SK-N-SH (cell line): ENCODE data around the gene MRPL41. TPM values are rescaled to one million over a fixed set of nuclear protein-coding genes. Genes with fewer than 3 reads are reported as not detected.
A peak's percentile ranks its signal among the peaks of the same experiment; 100 is the strongest.
"Not testable (repeated sequence)": the region's sequence is repeated elsewhere in the genome, so short reads cannot be mapped to it uniquely, and the experiment has no call there.

ENCODE experiments used
- CTCF ChIA-PET: fragments of 300-600, 350-600 bp; formaldehyde crosslinking; extraction: SDS; loops from one replicate; lab custom pipeline; 2021; lab: Yijun Ruan, JAX
- POLR2A ChIA-PET: fragments of 350-600 bp; sonication (Branson Sonifier 250); formaldehyde crosslinking; extraction: SDS; loops from one replicate; lab custom pipeline; 2020; ENCODE audit warnings: antibody characterized with exemption, inconsistent platforms; lab: Yijun Ruan, JAX
- DNase-seq: peaks from one replicate; pipeline ENCODE4 v3.0.0; 2012
- H2AFZ ChIP-seq: fragments of 200-600 bp; sonication (generic); 2 replicates; pipeline ENCODE4 v1.8.1; 2016; ENCODE audit warnings: antibody characterized with exemption, mild to moderate bottlenecking, low read depth
- H3F3A ChIP-seq: fragments of 200-600 bp; sonication (generic); replicated peaks from 2 replicates; pipeline ENCODE3; 2016; ENCODE audit warnings: antibody characterized with exemption, mild to moderate bottlenecking; ENCODE audit not compliant: insufficient read depth
- H3K27ac ChIP-seq, 2 experiments: fragments of 200-500 bp in 1 of 2; fragments of 200-600 bp in 1 of 2; sonication (Bioruptor generic) in 1 of 2; sonication (generic), shearing (Covaris generic) in 1 of 2; 2 replicates each; pipeline versions ENCODE4 v1.5.1 to v1.6.1; 2014 to 2016; ENCODE audit warnings: low read depth in 2 of 2, inconsistent platforms in 1 of 2, low read length in 1 of 2, mild to moderate bottlenecking in 1 of 2, mixed read lengths in 1 of 2
- H3K27me3 ChIP-seq: fragments of 200-600 bp; sonication (generic), shearing (Covaris generic); 2 replicates; pipeline ENCODE4 v1.6.1; 2016; ENCODE audit warnings: mixed run types; ENCODE audit not compliant: insufficient read depth
- H3K36me3 ChIP-seq, 2 experiments: fragments of 200-500 bp in 1 of 2; fragments of 200-600 bp in 1 of 2; sonication (Bioruptor generic) in 1 of 2; sonication (generic) in 1 of 2; replicated peaks in 1 of 2; 2 replicates each; pipeline versions ENCODE3 to v1.5.1; 2014 to 2016; ENCODE audit warnings: low read length in 1 of 2, mild to moderate bottlenecking in 1 of 2; ENCODE audit not compliant: insufficient read depth in 2 of 2, control insufficient read depth in 1 of 2
- H3K4me1 ChIP-seq, 2 experiments: fragments of 200-500 bp in 1 of 2; fragments of 200-600 bp in 1 of 2; sonication (Bioruptor generic) in 1 of 2; sonication (generic), shearing (Covaris generic) in 1 of 2; 2 replicates each; pipeline versions ENCODE4 v1.5.1 to v1.6.1; 2014 to 2016; ENCODE audit warnings: low read depth in 1 of 2, low read length in 1 of 2, mixed run types in 1 of 2; ENCODE audit not compliant: insufficient read depth in 2 of 2, control insufficient read depth in 1 of 2
- H3K4me2 ChIP-seq: fragments of 200-600 bp; sonication (generic), shearing (Covaris generic); 2 replicates; pipeline ENCODE4 v1.6.1; 2017; ENCODE audit warnings: mixed run types
- H3K4me3 ChIP-seq, 2 experiments: fragments of 200-500 bp in 1 of 2; fragments of 200-600 bp in 1 of 2; sonication (Bioruptor generic) in 1 of 2; sonication (generic), shearing (Covaris generic) in 1 of 2; 2 replicates each; pipeline versions ENCODE4 v1.5.1 to v1.8.1; 2014 to 2016; ENCODE audit warnings: low read depth in 2 of 2, inconsistent platforms in 1 of 2, low read length in 1 of 2, mild to moderate bottlenecking in 1 of 2, mixed read lengths in 1 of 2, moderate library complexity in 1 of 2
- H3K79me2 ChIP-seq: fragments of 200-600 bp; sonication (generic); 2 replicates; pipeline ENCODE4 v1.8.1; 2017; ENCODE audit warnings: mild to moderate bottlenecking; ENCODE audit not compliant: insufficient read depth
- H3K9ac ChIP-seq: fragments of 200-600 bp; sonication (generic); 2 replicates; pipeline ENCODE4 v1.6.1; 2017; ENCODE audit warnings: mixed run types
- H3K9me2 ChIP-seq: fragments of 200-600 bp; sonication (generic); 2 replicates; pipeline ENCODE4 v1.6.1; 2017; ENCODE audit warnings: mixed run types
- H3K9me3 ChIP-seq: fragments of 200-600 bp; sonication (generic); 2 replicates; pipeline ENCODE4 v1.6.1; 2017; ENCODE audit warnings: mixed run types, mild to moderate bottlenecking, moderate library complexity
- H4K20me1 ChIP-seq: fragments of 200-600 bp; sonication (generic); 2 replicates; pipeline ENCODE4 v1.6.1; 2017; ENCODE audit warnings: mild to moderate bottlenecking, mixed run types; ENCODE audit not compliant: insufficient read depth
- EP300 ChIP-seq, 2 experiments: IDR thresholded peaks; 2 replicates each; pipeline versions ENCODE4 v1.4.0 to v1.6.1; 2012; ENCODE audit warnings: borderline replicate concordance in 1 of 2, low read depth in 1 of 2, low read length in 1 of 2
- EZH2phosphoT487 ChIP-seq: fragments of 200-600 bp; sonication (generic); IDR thresholded peaks from 2 replicates; pipeline ENCODE4 v1.6.1; 2017; ENCODE audit warnings: low read depth, mixed run types, mild to moderate bottlenecking, antibody characterized with exemption, moderate library complexity, borderline replicate concordance
- FOXM1 ChIP-seq: IDR thresholded peaks from 2 replicates; pipeline ENCODE4 v1.4.0; 2012; ENCODE audit warnings: low read depth, mild to moderate bottlenecking
- GABPA ChIP-seq: IDR thresholded peaks from 2 replicates; pipeline ENCODE4 v1.4.0; 2012; ENCODE audit warnings: low read depth, mild to moderate bottlenecking
- JUND ChIP-seq: IDR thresholded peaks from 2 replicates; pipeline ENCODE4 v1.4.0; 2012
- MAX ChIP-seq: IDR thresholded peaks from 2 replicates; pipeline ENCODE4 v1.4.0; 2012; ENCODE audit warnings: low read depth
- MEF2A ChIP-seq: IDR thresholded peaks from 2 replicates; pipeline ENCODE4 v1.4.0; 2012; ENCODE audit warnings: low read depth, borderline replicate concordance
- MXI1 ChIP-seq: IDR thresholded peaks from 2 replicates; pipeline ENCODE4 v1.6.1; 2012; ENCODE audit warnings: mild to moderate bottlenecking, low read depth, low read length, improper control_type of control experiment
- NFIC ChIP-seq: IDR thresholded peaks from 2 replicates; pipeline ENCODE4 v1.4.0; 2012; ENCODE audit warnings: borderline replicate concordance
- POLR2AphosphoS5 ChIP-seq: IDR thresholded peaks from 2 replicates; pipeline ENCODE4 v1.6.1; 2012; ENCODE audit warnings: low read depth, low read length
- REST ChIP-seq: IDR thresholded peaks from 2 replicates; pipeline ENCODE4 v1.6.1; 2012; ENCODE audit warnings: mild to moderate bottlenecking, low read depth, low read length, moderate library complexity
- TAF1 ChIP-seq: IDR thresholded peaks from 2 replicates; pipeline ENCODE4 v1.6.1; 2012; ENCODE audit warnings: low read depth, mild to moderate bottlenecking, low read length, moderate library complexity, borderline replicate concordance
- TEAD4 ChIP-seq: IDR thresholded peaks from 2 replicates; pipeline ENCODE4 v1.4.0; 2012; ENCODE audit warnings: mild to moderate bottlenecking, borderline replicate concordance; ENCODE audit not compliant: insufficient read depth
- YY1 ChIP-seq: IDR thresholded peaks from 2 replicates; pipeline ENCODE4 v1.4.0; 2012; ENCODE audit warnings: low read depth, mild to moderate bottlenecking
- WGBS: methylation state at CpG from one replicate; pipeline ENCODE4 v1.1.6; 2017; ENCODE audit warnings: low lambda C conversion rate; 5-methylcytosine and 5-hydroxymethylcytosine counted together
- polyA plus RNA-seq, 3 experiments: library from polyadenylated mRNA; depleted of rRNA; stranded (reverse); fragments of >200 nt; gene quantifications; 2 replicates each; pipeline ENCODE4 v1.2.3, GENCODE V29; 2012

Gene MRPL41
- polyA plus RNA-seq, 1 of the 3 experiments (the other 2 are of a cell fraction) = 58.9 TPM

GRCh38 chr9:137531099-137531765 lies 20.4 kb upstream of the MRPL41 start:
- CTCF ChIA-PET = interaction anchor here (0.7 to 1.7 kb wide), 7 partner anchors 10 to 244 kb away, joined by 3 to 8 read pairs (median 3); partner anchors contain the start of genes EXD3, NOXA1 and NRARP
- Histone ChIP-seq H3K4me3 (no peak overlapping the region), H3K4me1 (peaks cover 0 to 7% of the 10 kb centered on the region in 2 experiments; a peak in 1 of 4 replicates), H3K9me2 (no peaks in the 10 kb centered on the region), H3K27me3 (no peaks in the 10 kb centered on the region), H3K9ac (no peak overlapping the region), H3K4me2 (no peak overlapping the region), H3K79me2 (no peaks in the 10 kb centered on the region), H3F3A (no peaks in the 10 kb centered on the region), H3K36me3 (no peaks in the 10 kb centered on the region), H3K27ac (no peak overlapping the region), H3K9me3 (no peaks in the 10 kb centered on the region), H2AFZ (no peak overlapping the region), H4K20me1 (no peaks in the 10 kb centered on the region)
- POLR2A ChIA-PET = no interaction called here
- TF ChIP-seq MAX (no peak), MXI1 (no peak), MEF2A (no peak), FOXM1 (no peak)
- 90% methylated on average over 17 of the region's 17 CpGs for WGBS
- no peak for DNase-seq

GRCh38 chr9:137532891-137533468 lies 18.7 kb upstream of the MRPL41 start:
- H3F3A ChIP-seq, H3K4me2 ChIP-seq, H3K4me1 ChIP-seq, H3K79me2 ChIP-seq, H3K27ac ChIP-seq, POLR2A ChIA-PET, H3K4me3 ChIP-seq, CTCF ChIA-PET, H3K27me3 ChIP-seq, H2AFZ ChIP-seq, H3K36me3 ChIP-seq, H3K9ac ChIP-seq, H3K9me3 ChIP-seq, DNase-seq, H3K9me2 ChIP-seq, H4K20me1 ChIP-seq: not testable (repeated sequence)
- WGBS = 80% methylated on average over 1 of the region's 10 CpGs

- no peak overlapping the region for H3K9ac ChIP-seq
- 51% methylated on average over 19 of the region's 19 CpGs for WGBS
- H4K20me1 ChIP-seq = no peaks in the 10 kb centered on the region
- no peaks in the 10 kb centered on the region for H3K9me2 ChIP-seq
- no peak overlapping the region for H3K27ac ChIP-seq
- H3K27me3 ChIP-seq = no peaks in the 10 kb centered on the region
- H3K4me3 ChIP-seq = no peak overlapping the region
- H3K4me1 ChIP-seq = peaks cover 0 to 7% of the 10 kb centered on the region in 2 experiments; a peak in 1 of 4 replicates
- no peaks in the 10 kb centered on the region for H3K36me3 ChIP-seq
- no peaks in the 10 kb centered on the region for H3K9me3 ChIP-seq
- H3F3A ChIP-seq = no peaks in the 10 kb centered on the region
- peak; percentile 75 for DNase-seq
- peak overlapping the region; percentile 0; the same call in 1 of the 2 replicates for H3K4me2 ChIP-seq
- H3K79me2 ChIP-seq = no peaks in the 10 kb centered on the region
- CTCF ChIA-PET = interaction anchor here (0.5 to 2.3 kb wide), 16 partner anchors 11 to 1046 kb away, joined by 3 to 13 read pairs (median 4); partner anchors contain the start of genes EXD3, MRPL41 and NOXA1
- peak overlapping the region; percentile 94 for H2AFZ ChIP-seq
- POLR2A ChIA-PET = interaction anchor here (0.6 kb wide), 1 partner anchor 16 kb away, joined by 3 read pairs; the partner anchor contains the start of gene PNPLA7
- TF ChIP-seq TAF1 = no peak
- TF ChIP-seq FOXM1 = no peak
- no peak for TF ChIP-seq EZH2phosphoT487
- TF ChIP-seq GABPA = no peak
- TF ChIP-seq EP300 (IDR thresholded peaks at IDR 0.05; ENCODE audit: borderline replicate concordance in 1 of 2, low read depth in 1 of 2, low read length in 1 of 2) = no peak
- no peak for TF ChIP-seq TEAD4
- TF ChIP-seq MAX = peak; percentile 94
- TF ChIP-seq YY1 = no peak
- TF ChIP-seq JUND = no peak
- no peak for TF ChIP-seq NFIC
- no peak for TF ChIP-seq POLR2AphosphoS5
- TF ChIP-seq REST = no peak
Measured at GRCh38 chr9:137534256-137535119, 17.2 kb upstream of the MRPL41 start.
